Fibroblast of villous mesenchyme (primary cell): ENCODE measurements around the gene ROR1. TPM values are rescaled to one million over a fixed set of nuclear protein-coding genes. Genes with fewer than 3 reads are reported as not detected.

ENCODE experiments used
- DNase-seq: peaks from one replicate; pipeline ENCODE4 v3.0.0-alpha.2; 2010; ENCODE audit warnings: low read depth
- H3K4me3 ChIP-seq: 2 replicates; pipeline ENCODE4 v1.5.1; 2011; ENCODE audit warnings: low read depth, mild to moderate bottlenecking, low read length
- total RNA-seq: library from RNA; depleted of rRNA; stranded (reverse); fragments of >200 nt; gene quantifications from 2 replicates; pipeline ENCODE4 v1.2.3, GENCODE V29; 2012
- TF ChIP-seq, protein P1 (sequence below): IDR thresholded peaks from 2 replicates; pipeline ENCODE4 v1.5.1; 2012; ENCODE audit warnings: low read depth, mild to moderate bottlenecking, low read length; ENCODE audit not compliant: insufficient read depth

ROR1 gene
- total RNA-seq, 1 donor, result 8.6 TPM

DNA sequence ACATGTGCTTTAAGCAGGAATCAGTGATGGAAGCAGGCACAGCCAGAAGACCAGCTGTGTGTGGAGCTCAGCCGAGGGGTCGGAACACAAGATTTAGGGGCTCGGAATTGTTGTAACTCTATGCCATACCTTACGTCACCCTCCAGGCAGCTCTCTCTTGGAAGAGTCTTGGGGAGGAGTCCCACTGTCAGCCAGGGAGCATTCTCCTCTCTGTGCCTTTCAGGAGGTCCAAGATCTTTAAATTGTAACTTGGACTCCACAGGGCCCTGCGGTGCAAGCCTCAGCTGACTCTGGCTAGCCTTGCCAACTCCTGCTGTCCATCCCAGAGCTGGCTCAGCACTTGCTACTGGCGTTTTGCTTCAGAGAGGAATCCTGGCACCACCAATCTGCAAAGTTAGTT is 26.4 kb upstream of the ROR1 start:
- no peak overlapping the region for H3K4me3 ChIP-seq
- DNase-seq, result no peak
- TF ChIP-seq, protein P1, sequence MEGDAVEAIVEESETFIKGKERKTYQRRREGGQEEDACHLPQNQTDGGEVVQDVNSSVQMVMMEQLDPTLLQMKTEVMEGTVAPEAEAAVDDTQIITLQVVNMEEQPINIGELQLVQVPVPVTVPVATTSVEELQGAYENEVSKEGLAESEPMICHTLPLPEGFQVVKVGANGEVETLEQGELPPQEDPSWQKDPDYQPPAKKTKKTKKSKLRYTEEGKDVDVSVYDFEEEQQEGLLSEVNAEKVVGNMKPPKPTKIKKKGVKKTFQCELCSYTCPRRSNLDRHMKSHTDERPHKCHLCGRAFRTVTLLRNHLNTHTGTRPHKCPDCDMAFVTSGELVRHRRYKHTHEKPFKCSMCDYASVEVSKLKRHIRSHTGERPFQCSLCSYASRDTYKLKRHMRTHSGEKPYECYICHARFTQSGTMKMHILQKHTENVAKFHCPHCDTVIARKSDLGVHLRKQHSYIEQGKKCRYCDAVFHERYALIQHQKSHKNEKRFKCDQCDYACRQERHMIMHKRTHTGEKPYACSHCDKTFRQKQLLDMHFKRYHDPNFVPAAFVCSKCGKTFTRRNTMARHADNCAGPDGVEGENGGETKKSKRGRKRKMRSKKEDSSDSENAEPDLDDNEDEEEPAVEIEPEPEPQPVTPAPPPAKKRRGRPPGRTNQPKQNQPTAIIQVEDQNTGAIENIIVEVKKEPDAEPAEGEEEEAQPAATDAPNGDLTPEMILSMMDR, result no peak

DNA sequence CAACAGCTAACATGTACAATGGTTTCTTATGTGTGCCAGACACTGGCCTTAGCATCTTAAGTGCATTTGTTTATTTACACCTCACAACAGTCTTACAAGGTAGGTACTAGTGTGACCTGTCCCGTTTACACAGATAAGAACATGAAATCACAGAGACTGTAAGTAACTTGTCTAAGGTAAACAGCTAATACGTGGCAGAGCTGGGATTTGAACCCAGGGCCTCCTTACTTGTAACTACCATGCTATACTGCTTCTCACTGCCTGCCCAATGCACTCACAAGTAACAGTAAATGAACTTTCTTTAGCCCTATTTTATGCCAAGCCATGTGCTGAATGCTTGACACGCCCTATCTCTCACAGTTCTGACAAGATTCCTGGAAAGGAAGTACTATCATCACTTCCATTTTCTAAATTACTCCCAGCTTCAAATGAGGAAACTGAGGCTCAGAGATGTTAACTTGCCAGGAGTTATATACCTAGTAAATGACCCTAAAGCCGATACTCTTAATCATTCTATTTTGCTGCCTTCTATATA is 25.7 kb upstream of the ROR1 start:
- no peak for DNase-seq
- no peak overlapping the region for H3K4me3 ChIP-seq
- TF ChIP-seq, protein P1, result no peak

DNA sequence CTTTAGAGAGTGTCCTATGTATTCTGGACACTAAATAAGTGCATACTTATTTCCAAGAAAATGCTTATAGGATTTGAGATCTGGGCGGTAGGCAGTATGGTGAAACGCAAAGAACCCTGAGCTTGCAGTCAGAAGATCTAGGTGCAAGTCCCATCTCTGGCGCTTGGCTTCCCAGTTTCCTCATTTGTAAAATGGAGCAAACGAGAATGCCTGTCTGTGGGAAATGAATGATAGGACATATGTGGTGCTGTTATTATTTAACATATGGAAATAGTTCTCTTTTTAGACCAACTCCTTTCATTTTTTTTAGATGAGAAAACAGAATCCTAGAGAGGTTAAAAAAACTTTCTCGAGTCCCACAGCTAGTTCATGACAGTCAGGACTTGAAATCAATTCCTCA is 25.2 kb upstream of the ROR1 start:
- H3K4me3 ChIP-seq, result no peak overlapping the region
- no peak for DNase-seq
- TF ChIP-seq, protein P1, result no peak

DNA sequence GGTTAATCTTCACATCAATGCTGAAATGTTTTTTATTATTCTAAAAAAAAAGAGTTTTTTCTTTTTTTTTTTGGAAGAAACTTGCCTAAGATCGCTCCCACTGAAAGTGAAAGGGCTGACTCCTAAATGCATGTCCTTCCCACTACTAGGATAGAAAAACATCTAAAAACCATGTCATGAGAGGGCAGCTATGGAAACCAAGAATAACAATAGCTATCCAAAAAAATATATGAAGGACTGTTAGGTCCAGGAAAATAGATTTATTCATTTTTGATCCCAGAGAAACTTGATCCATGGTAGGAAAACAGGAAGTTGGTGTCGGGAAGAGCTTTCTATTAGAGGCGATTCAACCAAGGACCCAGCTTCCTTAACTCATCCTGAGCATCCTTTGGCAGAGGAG is 23.1 kb upstream of the ROR1 start:
- no peak overlapping the region for H3K4me3 ChIP-seq
- TF ChIP-seq, protein P1, result no peak
- no peak for DNase-seq

DNA sequence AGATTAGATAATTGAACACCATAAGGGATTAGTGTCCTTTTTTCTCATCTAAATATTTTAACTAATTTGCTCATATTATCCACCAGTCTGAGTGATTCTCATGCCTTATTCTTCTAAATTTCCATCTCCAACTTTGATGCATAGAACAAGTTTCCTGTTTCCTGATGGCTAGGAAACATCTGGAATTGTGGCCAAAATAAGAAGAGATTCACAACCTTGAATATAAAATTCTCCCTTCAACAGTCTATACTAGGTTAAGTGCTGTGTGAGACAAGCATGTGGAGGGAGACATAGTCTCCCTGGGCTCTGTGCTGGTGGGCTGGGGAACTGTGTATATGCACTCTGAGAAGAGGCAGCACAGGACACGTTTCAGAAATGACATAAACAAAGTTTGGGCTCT is 21.6 kb upstream of the ROR1 start:
- DNase-seq, result no peak
- TF ChIP-seq, protein P1, result no peak
- no peak overlapping the region for H3K4me3 ChIP-seq

DNA sequence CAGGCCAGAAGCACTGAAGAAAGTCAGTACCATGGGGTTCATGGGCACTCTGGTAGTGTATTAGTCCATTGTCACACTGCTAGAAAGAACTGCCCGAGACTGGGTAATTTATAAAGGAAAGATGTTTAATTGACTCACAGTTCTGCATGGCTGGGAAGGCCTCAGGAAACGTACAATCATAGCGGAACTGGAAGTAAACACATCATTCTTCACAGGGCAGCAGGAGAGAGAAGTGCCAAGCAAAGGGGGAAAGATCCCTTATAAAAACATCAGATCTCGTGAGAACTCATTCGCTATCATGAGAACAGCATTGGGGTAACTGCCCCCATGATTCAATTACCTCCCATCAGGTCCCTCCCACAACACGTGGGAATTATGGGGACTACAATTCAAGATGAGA is 20.2 kb upstream of the ROR1 start:
- H3K4me3 ChIP-seq, result no peak overlapping the region
- TF ChIP-seq, protein P1, result no peak
- no peak for DNase-seq

DNA sequence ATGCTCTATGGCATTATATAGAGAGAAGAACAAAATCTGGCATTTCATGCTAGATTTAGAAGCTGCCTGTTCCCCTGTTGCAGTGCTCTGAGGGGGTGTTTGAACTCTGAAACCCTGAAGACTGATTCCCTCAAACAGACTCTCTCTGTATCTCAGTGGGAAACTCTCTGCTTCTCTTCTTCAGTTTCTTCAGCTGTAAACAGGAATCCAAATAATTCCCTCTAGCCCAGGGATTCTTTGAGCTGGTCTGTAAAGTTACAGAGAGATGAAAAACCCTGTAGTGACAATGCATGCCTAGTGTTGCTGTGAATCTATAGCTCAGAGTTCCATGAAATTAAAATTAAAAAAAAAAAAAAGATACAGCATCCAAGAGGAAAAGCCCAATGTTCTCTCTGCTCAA is 17.0 kb upstream of the ROR1 start:
- TF ChIP-seq, protein P1, result no peak
- no peak overlapping the region for H3K4me3 ChIP-seq
- DNase-seq, result no peak
